PC-9 (cell line): ENCODE results near the gene ZNF253.

Experiments used
- CTCF ChIP-seq: fragments of 200-600 bp; sonication (generic); conservative IDR thresholded peaks from 2 replicates; pipeline ENCODE4 v1.6.1; 2017; ENCODE audit warnings: mixed run types, antibody characterized with exemption, mild to moderate bottlenecking, moderate library complexity
- EZH2 ChIP-seq: fragments of 200-600 bp; sonication (generic); IDR thresholded peaks from 2 replicates; pipeline ENCODE4 v1.8.0; 2017; ENCODE audit warnings: antibody characterized with exemption, low read depth

- TF ChIP-seq CTCF: no peak
- TF ChIP-seq EZH2: no peak
Observed at GRCh38 chr19:19860756-19861390, 4.8 kb upstream of the ZNF253 start.
